ENCODE results near the gene RAPGEF4.

Gene RAPGEF4

GRCh38 chr2:172889768-172890430 lies 154.3 kb downstream of the RAPGEF4 start:
- no peak for DNase-seq (ENCODE audit: low read depth)
- no peak overlapping the region for H3K4me3 ChIP-seq (ENCODE audit: low read length)
- no peak for TF ChIP-seq CTCF (IDR thresholded peaks at IDR 0.05; ENCODE audit: insufficient read depth, low read depth, low read length, missing control alignments)

- DNase-seq (ENCODE audit: low read depth): no peak
- no peak for TF ChIP-seq CTCF (IDR thresholded peaks at IDR 0.05; ENCODE audit: insufficient read depth, low read depth, low read length, missing control alignments)
- H3K4me3 ChIP-seq (ENCODE audit: low read length): no peak overlapping the region
These were observed 157.5 kb downstream of the RAPGEF4 start for GRCh38 chr2:172893111-172893510.

- H3K4me3 ChIP-seq (ENCODE audit: low read length): no peak overlapping the region
- no peak for DNase-seq (ENCODE audit: low read depth)
- no peak for TF ChIP-seq CTCF (IDR thresholded peaks at IDR 0.05; ENCODE audit: insufficient read depth, low read depth, low read length, missing control alignments)
These were observed 158.0 kb downstream of the RAPGEF4 start for GRCh38 chr2:172893671-172894070.

- no peak overlapping the region for H3K4me3 ChIP-seq (ENCODE audit: low read length)
- no peak for TF ChIP-seq CTCF (IDR thresholded peaks at IDR 0.05; ENCODE audit: insufficient read depth, low read depth, low read length, missing control alignments)
- no peak for DNase-seq (ENCODE audit: low read depth)
These were observed 159.2 kb downstream of the RAPGEF4 start for GRCh38 chr2:172894689-172895387.

- DNase-seq (ENCODE audit: low read depth): no peak
- TF ChIP-seq CTCF (IDR thresholded peaks at IDR 0.05; ENCODE audit: insufficient read depth, low read depth, low read length, missing control alignments): no peak
- no peak overlapping the region for H3K4me3 ChIP-seq (ENCODE audit: low read length)
These were observed 161.0 kb downstream of the RAPGEF4 start for GRCh38 chr2:172896661-172897081.

- no peak for TF ChIP-seq CTCF (IDR thresholded peaks at IDR 0.05; ENCODE audit: insufficient read depth, low read depth, low read length, missing control alignments)
These were observed 165.2 kb downstream of the RAPGEF4 start for GRCh38 chr2:172900871-172901270.

More at GRCh38 chr2:172900871-172901270, 165.2 kb downstream of the RAPGEF4 start:
- H3K4me3 ChIP-seq (ENCODE audit: low read length): no peak overlapping the region
- DNase-seq (ENCODE audit: low read depth): no peak

Measured in epithelial cell of esophagus (primary cell).